ENCODE results near the gene ENO2. TPM values are rescaled to one million over a fixed set of nuclear protein-coding genes. Genes with fewer than 3 reads are reported as not detected.
"Not testable (repeated sequence)": the region's sequence is repeated elsewhere in the genome, so short reads cannot be mapped to it uniquely, and the experiment has no call there.

The ENO2 gene
- total RNA-seq (2014; rRNA removed; shearing (Covaris generic)) (50.8 and 53.5 TPM in 2 replicates), polyA plus RNA-seq (2016; fragmentation: Nextera tagmentation; extraction: Ambion mirVana) (43.5 and 50.0 TPM in 2 replicates)
- long read RNA-seq, transcript ENO2-201 (12 exons, 2,423 nt) = major isoform, 46 of 64 reads
- long read RNA-seq, partial matches to known transcripts = 6 of 64 reads
- long read RNA-seq, other reads (novel, unspliced or antisense) = 6 of 64 reads

DNA sequence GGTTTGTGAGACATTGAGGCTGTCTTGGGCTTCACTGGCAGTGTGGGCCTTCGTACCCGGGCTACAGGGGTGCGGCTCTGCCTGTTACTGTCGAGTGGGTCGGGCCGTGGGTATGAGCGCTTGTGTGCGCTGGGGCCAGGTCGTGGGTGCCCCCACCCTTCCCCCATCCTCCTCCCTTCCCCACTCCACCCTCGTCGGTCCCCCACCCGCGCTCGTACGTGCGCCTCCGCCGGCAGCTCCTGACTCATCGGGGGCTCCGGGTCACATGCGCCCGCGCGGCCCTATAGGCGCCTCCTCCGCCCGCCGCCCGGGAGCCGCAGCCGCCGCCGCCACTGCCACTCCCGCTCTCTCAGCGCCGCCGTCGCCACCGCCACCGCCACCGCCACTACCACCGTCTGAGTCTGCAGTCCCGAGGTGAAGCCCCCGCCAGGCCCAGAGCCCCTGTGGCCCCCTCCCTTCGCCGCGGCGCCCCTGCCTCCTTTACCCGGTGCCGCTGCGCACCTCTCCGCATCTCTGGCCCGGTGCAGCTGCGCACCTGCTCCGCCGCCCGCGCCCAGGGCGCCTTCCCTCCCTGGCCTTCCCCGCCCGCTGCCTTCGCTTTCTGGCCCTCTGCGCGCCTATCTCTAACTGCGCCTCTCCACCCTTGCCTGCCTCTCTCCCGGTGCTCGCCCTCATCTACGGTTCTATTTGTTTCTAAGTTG is at the start of gene ENO2:
Gene ENO2 (plus strand): TSS at position 335 of the 701 bp plus-strand sequence. CDS start 1,253 bp downstream, outside the sequence.
- peaks cover 17% of the 10 kb centered on the region for H3K27me3 Mint-ChIP-seq (ENCODE audit: insufficient read depth, low read depth, poor library complexity)
- peaks cover 6% of the 10 kb centered on the region for H3K36me3 ChIP-seq (ENCODE audit: insufficient read depth)
- H3K36me3 Mint-ChIP-seq (ENCODE audit: low read depth) = peaks cover 35% of the 10 kb centered on the region
- no peaks in the 10 kb centered on the region for H3K9me3 Mint-ChIP-seq
- H2AFZ ChIP-seq = peak within 1 kb of the TSS; percentile 90
- TF ChIP-seq POLR2AphosphoS5 (IDR thresholded peaks at IDR 0.05; ENCODE audit: low read depth) (peak; percentile 48), CREB1 (CRISPR knock-in tag; IDR thresholded peaks at IDR 0.05; ENCODE audit: low read depth) (no peak)
- H3K27ac Mint-ChIP-seq = peak within 1 kb of the TSS; percentile 43
- ATAC-seq (peak; percentile 77), DNase-seq (ENCODE audit: low spot score) (peak; percentile 79)
- H3K4me1 Mint-ChIP-seq = peaks cover 32% of the 10 kb centered on the region
- H3K9me2 ChIP-seq (ENCODE audit: insufficient read depth) = no peaks in the 10 kb centered on the region
- no peaks in the 10 kb centered on the region for H3K27me3 ChIP-seq (ENCODE audit: insufficient read depth)
- peak within 1 kb of the TSS; percentile 98 for H3K4me2 ChIP-seq
- peaks cover 15% of the 10 kb centered on the region; the same call in 1 of the 2 replicates for H3F3A ChIP-seq (replicated peaks; ENCODE audit: low read depth)
- H3K27ac ChIP-seq (ENCODE audit: low read depth) = no peak within 1 kb of the TSS
- H4K20me1 ChIP-seq (replicated peaks; ENCODE audit: insufficient read depth) = no peaks in the 10 kb centered on the region
- peak within 1 kb of the TSS; percentile 97 for H3K4me3 Mint-ChIP-seq
- H3K4me3 ChIP-seq = peak within 1 kb of the TSS; percentile 92
- peaks cover 19% of the 10 kb centered on the region for H3K4me1 ChIP-seq (ENCODE audit: insufficient read depth)
- peaks cover 8% of the 10 kb centered on the region for H3K79me2 ChIP-seq (replicated peaks; ENCODE audit: insufficient read depth)

GRCh38 chr12:6865307-6865706 is 49.1 kb upstream of the ENO2 start:
- peaks cover 35% of the 10 kb centered on the region for H3K4me1 Mint-ChIP-seq
- not testable (repeated sequence) for H3K4me2 ChIP-seq; H3K4me3 ChIP-seq; ATAC-seq; DNase-seq (ENCODE audit: low spot score); H3K9me2 ChIP-seq (ENCODE audit: insufficient read depth); H2AFZ ChIP-seq; H3K27ac Mint-ChIP-seq; H3K9me3 Mint-ChIP-seq; H3K27ac ChIP-seq (ENCODE audit: low read depth); H3K27me3 ChIP-seq (ENCODE audit: insufficient read depth)
- H3K36me3 ChIP-seq (ENCODE audit: insufficient read depth) = peaks cover 16% of the 10 kb centered on the region
- H3K27me3 Mint-ChIP-seq (ENCODE audit: insufficient read depth, low read depth, poor library complexity) = peaks cover 35% of the 10 kb centered on the region
- H3F3A ChIP-seq (replicated peaks; ENCODE audit: low read depth) = peaks cover 37% of the 10 kb centered on the region
- peaks cover 32% of the 10 kb centered on the region for H3K4me1 ChIP-seq (ENCODE audit: insufficient read depth)
- H3K79me2 ChIP-seq (replicated peaks; ENCODE audit: insufficient read depth) = peaks cover 26% of the 10 kb centered on the region
- H3K4me3 Mint-ChIP-seq = peak overlapping the region; percentile 3; the same call in 1 of the 3 replicates
- H4K20me1 ChIP-seq (replicated peaks; ENCODE audit: insufficient read depth) = peaks cover 17% of the 10 kb centered on the region
- H3K36me3 Mint-ChIP-seq (ENCODE audit: low read depth) = peaks cover 77% of the 10 kb centered on the region

DNA sequence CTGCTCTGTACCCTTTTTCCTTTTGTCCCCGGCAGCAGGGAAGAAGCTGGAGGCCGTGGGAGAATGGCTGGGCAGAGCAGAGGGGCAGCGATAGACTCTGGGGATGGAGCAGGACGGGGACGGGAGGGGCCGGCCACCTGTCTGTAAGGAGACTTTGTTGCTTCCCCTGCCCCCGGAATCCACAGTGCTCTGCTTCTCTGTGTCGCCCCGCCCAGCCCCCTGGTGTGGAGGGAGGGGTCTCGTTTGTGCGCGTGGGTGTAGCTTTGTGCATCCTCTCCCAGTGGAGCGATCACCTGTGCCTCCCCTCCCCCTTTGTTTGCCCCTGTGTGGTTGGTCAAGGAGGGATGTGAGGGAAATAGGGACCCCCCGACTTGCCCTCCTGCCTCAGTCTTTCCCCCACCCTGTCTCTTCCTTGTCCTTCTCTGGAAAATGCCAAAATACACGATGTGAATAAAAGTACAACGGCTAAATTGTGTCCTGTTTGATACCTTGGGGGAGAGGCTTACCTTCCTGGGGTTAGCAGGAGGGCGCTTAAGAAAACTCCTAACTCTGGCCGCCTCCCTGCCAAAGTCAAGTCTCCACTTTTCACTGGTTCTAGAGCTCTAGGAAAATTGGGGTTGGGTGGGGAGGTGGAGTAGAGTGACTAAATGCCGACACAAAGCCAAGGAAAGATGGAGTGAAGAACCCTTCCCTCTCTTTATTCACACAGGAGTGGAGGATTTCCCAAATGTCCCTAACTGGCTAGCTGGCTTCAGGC is 48.0 kb upstream of the ENO2 start:
- Histone ChIP-seq H3K79me2 (replicated peaks; ENCODE audit: insufficient read depth) (peaks cover 26% of the 10 kb centered on the region), H3K27ac (ENCODE audit: low read depth) (peak overlapping the region; percentile 83; the same call in 1 of the 2 replicates), H3K27me3 (ENCODE audit: insufficient read depth) (no peaks in the 10 kb centered on the region), H3K4me3 (peak overlapping the region; percentile 97), H4K20me1 (replicated peaks; ENCODE audit: insufficient read depth) (peaks cover 24% of the 10 kb centered on the region), H3K9me2 (ENCODE audit: insufficient read depth) (no peaks in the 10 kb centered on the region), H3K36me3 (ENCODE audit: insufficient read depth) (peaks cover 23% of the 10 kb centered on the region), H3K4me1 (ENCODE audit: insufficient read depth) (peaks cover 41% of the 10 kb centered on the region), H2AFZ (no peak overlapping the region), H3K4me2 (peak overlapping the region; percentile 100), H3F3A (replicated peaks; ENCODE audit: low read depth) (peaks cover 48% of the 10 kb centered on the region)
- peak; percentile 0; the same call in 2 of the 3 replicates for ATAC-seq
- peak overlapping the region; percentile 94 for H3K4me3 Mint-ChIP-seq
- DNase-seq (ENCODE audit: low spot score) = peak; percentile 43
- no peak overlapping the region for H3K27ac Mint-ChIP-seq
- H3K36me3 Mint-ChIP-seq (ENCODE audit: low read depth) = peaks cover 77% of the 10 kb centered on the region
- H3K9me3 Mint-ChIP-seq = no peaks in the 10 kb centered on the region; the same call in 2 of the 3 replicates
- peaks cover 45% of the 10 kb centered on the region for H3K4me1 Mint-ChIP-seq
- peaks cover 39% of the 10 kb centered on the region for H3K27me3 Mint-ChIP-seq (ENCODE audit: insufficient read depth, low read depth, poor library complexity)
- no peak for TF ChIP-seq EZH2phosphoT487 (IDR thresholded peaks at IDR 0.05; ENCODE audit: unreplicated experiment)
- no peak for TF ChIP-seq EZH2 (IDR thresholded peaks at IDR 0.05; ENCODE audit: low read depth, unreplicated experiment)
- TF ChIP-seq CREB1 (CRISPR knock-in tag; IDR thresholded peaks at IDR 0.05; ENCODE audit: low read depth) = no peak
- TF ChIP-seq JUNB (IDR thresholded peaks at IDR 0.05; ENCODE audit: unreplicated experiment) = no peak
- no peak for TF ChIP-seq ZNF462 (CRISPR knock-in tag; IDR thresholded peaks at IDR 0.05)
- TF ChIP-seq ZNF331 (CRISPR knock-in tag; IDR thresholded peaks at IDR 0.05; ENCODE audit: low read depth) = no peak

Data from GM23338 (cell line).